ENCODE results near the gene NPEPPS. TPM values are rescaled to one million over a fixed set of nuclear protein-coding genes. Genes with fewer than 3 reads are reported as not detected.

NPEPPS gene
- total and polyA plus RNA-seq, 2 of the 13 experiments (the other 11 are each of a cell fraction or from before 2014, with no cell fraction given), result 53.5 to 127 TPM

- intact Hi-C loops (cut with micrococcal nuclease; ENCODE audit: unreplicated experiment) (no loop called here), in situ Hi-C loops (cut with HindIII; ENCODE audit: extremely low pct_ligation_motif_present, low pct_unique_long_range_greater_than_20kb) (no loop called here)
- DNase-seq (ENCODE audit: low spot score) (peak; percentile 100), FAIRE-seq (peak; percentile 93), ATAC-seq (peak; percentile 93)
- peak within 1 kb of the TSS; percentile 82 for H3K9ac ChIP-seq (ENCODE audit: insufficient read depth, low read depth, low read length)
- peak within 1 kb of the TSS; percentile 68 to 94 (median 83) for H3K4me3 ChIP-seq (replicated peaks in 1 of 3; ENCODE audit: insufficient read depth in 1 of 3, low read depth in 2 of 3, low read length in 3 of 3)
- no peaks in the 10 kb centered on the region; a peak in 1 of 5 replicates for H3K27me3 ChIP-seq (ENCODE audit: control insufficient read depth in 1 of 2, insufficient read depth in 2 of 2, low read length in 2 of 2)
- no peaks in the 10 kb centered on the region for H3K9me3 ChIP-seq (ENCODE audit: low read length)
- peaks cover 13 to 21% of the 10 kb centered on the region in 2 experiments for H3K36me3 ChIP-seq (replicated peaks in 1 of 2; ENCODE audit: control insufficient read depth in 1 of 2, insufficient read depth in 2 of 2, low read length in 2 of 2)
- no TSS peak for BruUV-seq (replicated peaks)
- under 1% methylated on average over 63 of the region's 74 CpGs for WGBS (ENCODE audit: low lambda C conversion rate)
- H4K20me1 ChIP-seq (ENCODE audit: insufficient read depth, low read length), result peaks cover 4% of the 10 kb centered on the region; the same call in 1 of the 2 replicates
- peaks cover 52% of the 10 kb centered on the region for H3K4me1 ChIP-seq (ENCODE audit: insufficient read depth, low read length)
- H3K27ac ChIP-seq (ENCODE audit: extremely low read length, insufficient read depth, low read length), result peak within 1 kb of the TSS; percentile 77
- POLR2A ChIA-PET, result interaction anchor here (0.5 to 6.7 kb wide), 31 partner anchors 9 to 1207 kb away, joined by 3 to 59 read pairs (median 4); partner anchors contain the start of genes CDC27, CDK5RAP3, EFCAB13 and LRRC46
- peak within 1 kb of the TSS; percentile 96 for H3K4me2 ChIP-seq (ENCODE audit: low read depth, low read length)
- no peak within 1 kb of the TSS for H2AFZ ChIP-seq (ENCODE audit: low read length)
- peaks cover 41% of the 10 kb centered on the region for H3K79me2 ChIP-seq (ENCODE audit: insufficient read depth, low read length)
- CTCF ChIA-PET (ENCODE audit: low intra/inter-chr PET ratio, low total read pairs), result no interaction called here
- TF ChIP-seq, protein P1, sequence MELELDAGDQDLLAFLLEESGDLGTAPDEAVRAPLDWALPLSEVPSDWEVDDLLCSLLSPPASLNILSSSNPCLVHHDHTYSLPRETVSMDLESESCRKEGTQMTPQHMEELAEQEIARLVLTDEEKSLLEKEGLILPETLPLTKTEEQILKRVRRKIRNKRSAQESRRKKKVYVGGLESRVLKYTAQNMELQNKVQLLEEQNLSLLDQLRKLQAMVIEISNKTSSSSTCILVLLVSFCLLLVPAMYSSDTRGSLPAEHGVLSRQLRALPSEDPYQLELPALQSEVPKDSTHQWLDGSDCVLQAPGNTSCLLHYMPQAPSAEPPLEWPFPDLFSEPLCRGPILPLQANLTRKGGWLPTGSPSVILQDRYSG (CRISPR knock-in tag; IDR thresholded peaks at IDR 0.05), result peak; percentile 89
- TF ChIP-seq THYN1 (CRISPR knock-in tag; IDR thresholded peaks at IDR 0.05; ENCODE audit: borderline replicate concordance, low read depth) (no peak), ZNF17 (CRISPR knock-in tag; IDR thresholded peaks at IDR 0.05) (no peak), JARID2 (CRISPR knock-in tag; IDR thresholded peaks at IDR 0.05; ENCODE audit: insufficient replicate concordance) (peak; percentile 31), MATR3 (CRISPR knock-in tag; IDR thresholded peaks at IDR 0.05) (no peak), RARA (CRISPR knock-in tag; IDR thresholded peaks at IDR 0.05) (peak; percentile 66), SP5 (CRISPR knock-in tag; IDR thresholded peaks at IDR 0.05; ENCODE audit: borderline replicate concordance, low read depth) (peak; percentile 82), HIC2 (CRISPR knock-in tag; IDR thresholded peaks at IDR 0.05; ENCODE audit: low read depth) (0 out of 2 replicates have a peak, but pooled peaks have one; percentile 40), SMAD9 (CRISPR knock-in tag; IDR thresholded peaks at IDR 0.05) (no peak), MED13 (CRISPR knock-in tag; IDR thresholded peaks at IDR 0.05) (peak; percentile 67; the same call in 1 of the 2 replicates), TFE3 (CRISPR knock-in tag; IDR thresholded peaks at IDR 0.05) (peak; percentile 77), NFE2 (CRISPR knock-in tag; IDR thresholded peaks at IDR 0.05) (no peak), ZNF264 (CRISPR knock-in tag; IDR thresholded peaks at IDR 0.05) (peak; percentile 71; the same call in 1 of the 2 replicates), ZNF335 (CRISPR knock-in tag; IDR thresholded peaks at IDR 0.05) (peak; percentile 10), GATAD1 (CRISPR knock-in tag; IDR thresholded peaks at IDR 0.05) (peak; percentile 94), ZNF446 (CRISPR knock-in tag; IDR thresholded peaks at IDR 0.05) (peak; percentile 95), ZNF619 (CRISPR knock-in tag; IDR thresholded peaks at IDR 0.05) (no peak; the same call in 1 of the 2 replicates), ZKSCAN5 (CRISPR knock-in tag; IDR thresholded peaks at IDR 0.05) (peak; percentile 63; the same call in 1 of the 2 replicates), EED (CRISPR knock-in tag; IDR thresholded peaks at IDR 0.05) (peak; percentile 39; the same call in 1 of the 2 replicates), ZNF616 (CRISPR knock-in tag; IDR thresholded peaks at IDR 0.05; ENCODE audit: low read depth) (no peak; the same call in none of the 2 replicates)
These were observed 118.5 kb downstream of the NPEPPS start, which contains the start of gene KPNB1 for GRCh38 chr17:47649153-47649971. Gene KPNB1 (plus strand): TSS chr17:47649919. CDS start chr17:47650245, 326 bp downstream.
